Urinary bladder (tissue), 4 donors: ENCODE results near the gene CTNNA2. TPM values are rescaled to one million over a fixed set of nuclear protein-coding genes. Genes with fewer than 3 reads are reported as not detected.

ENCODE experiments used
- DNase-seq: peaks from one replicate; pipeline ENCODE4 v3.0.0-alpha.2; 2015; ENCODE audit errors: extremely low spot score
- H3K27ac ChIP-seq: one replicate; pipeline ENCODE4 v1.5.1; 2013; ENCODE audit warnings: low read depth, mild to moderate bottlenecking, moderate library complexity
- H3K36me3 ChIP-seq: one replicate; pipeline ENCODE4 v1.6.1; 2013; ENCODE audit warnings: mild to moderate bottlenecking, moderate library complexity; ENCODE audit not compliant: insufficient read depth
- H3K4me1 ChIP-seq: one replicate; pipeline ENCODE4 v1.6.1; 2013; ENCODE audit warnings: mild to moderate bottlenecking, moderate library complexity; ENCODE audit not compliant: insufficient read depth
- H3K4me3 ChIP-seq: one replicate; pipeline ENCODE4 v1.5.1; 2013; ENCODE audit warnings: low read depth, low read length
- WGBS: extraction: QIAGEN DNeasy Blood & Tissue Kit; methylation state at CpG from one replicate; pipeline ENCODE4 v1.1.7; 2013; 5-methylcytosine and 5-hydroxymethylcytosine counted together
- polyA plus RNA-seq: library from polyadenylated mRNA; stranded (reverse); fragments of 200-250 nt; gene quantifications from one replicate; pipeline ENCODE4 v1.2.3, GENCODE V29; 2013
- total RNA-seq: library from RNA; depleted of rRNA; stranded (reverse); fragments of >200 nt; gene quantifications from one replicate; pipeline ENCODE4 v1.2.3, GENCODE V29; 2014
- donor health status: healthy with polysubstance abuse.
- donor health status: healthy.

CTNNA2 gene
- total and polyA plus RNA-seq, 2 donors = 1.9 to 14.0 TPM

DNA sequence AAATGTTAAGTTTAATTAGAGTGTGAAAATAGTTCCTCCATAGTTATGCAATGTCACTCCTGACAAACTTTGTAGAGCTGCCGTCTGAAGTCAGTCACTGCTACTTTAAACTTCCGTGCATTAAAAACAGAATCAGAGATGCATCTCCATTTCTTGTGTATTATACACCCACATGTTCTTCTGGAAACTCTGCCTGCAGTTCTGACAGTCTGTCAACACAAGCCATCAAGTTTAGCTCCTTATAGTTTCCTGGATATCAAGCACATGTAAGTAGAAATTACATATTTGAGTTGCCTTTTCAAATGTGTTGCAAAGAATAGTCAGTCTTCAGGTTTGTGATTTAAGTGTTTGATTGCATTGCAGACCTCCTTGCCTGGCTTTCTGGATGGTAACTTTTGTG is 184.3 kb downstream of the CTNNA2 start:
- Histone ChIP-seq H3K36me3 (no peaks in the 10 kb centered on the region), H3K4me3 (no peak overlapping the region), H3K4me1 (no peaks in the 10 kb centered on the region), H3K27ac (no peak overlapping the region)
- WGBS = 85% methylated on average over 2 of the region's 2 CpGs
- DNase-seq = no peak

DNA sequence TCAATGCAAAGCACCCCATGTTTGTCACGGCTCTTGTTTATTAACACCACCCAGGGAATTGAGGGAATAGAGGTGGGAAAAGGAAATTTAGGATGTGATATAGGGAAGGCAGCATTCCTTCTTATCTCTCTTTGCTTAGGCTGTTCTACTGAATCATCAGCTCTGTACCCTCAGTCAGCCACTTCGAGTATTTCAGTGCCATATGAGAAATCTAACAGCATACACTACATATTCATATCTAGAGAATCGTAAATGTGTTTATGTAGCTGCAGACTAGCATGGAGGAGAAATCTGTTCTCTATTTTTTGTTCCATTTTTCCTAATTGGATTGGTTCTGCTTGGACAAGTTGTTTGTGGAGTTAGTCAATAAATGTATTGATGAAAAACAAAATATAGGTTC is 187.8 kb downstream of the CTNNA2 start:
- 47% methylated on average over 3 of the region's 3 CpGs for WGBS
- no peak overlapping the region for H3K27ac ChIP-seq
- DNase-seq = no peak

GRCh38 chr2:79702905-79703304 is 190.1 kb downstream of the CTNNA2 start:
- WGBS = 52% methylated on average over 1 of the region's 1 CpG

More for the DNA sequence above, 187.8 kb downstream of the CTNNA2 start:
- Histone ChIP-seq H3K36me3 (no peaks in the 10 kb centered on the region), H3K4me3 (no peak overlapping the region), H3K4me1 (no peaks in the 10 kb centered on the region)

GRCh38 chr2:79711098-79711497 is 198.2 kb downstream of the CTNNA2 start:
- DNase-seq = peak; percentile 2
- Histone ChIP-seq H3K4me1 (no peaks in the 10 kb centered on the region), H3K36me3 (no peaks in the 10 kb centered on the region), H3K27ac (no peak overlapping the region), H3K4me3 (no peak overlapping the region)

More at GRCh38 chr2:79702905-79703304, 190.1 kb downstream of the CTNNA2 start:
- no peaks in the 10 kb centered on the region for H3K36me3 ChIP-seq
- no peaks in the 10 kb centered on the region for H3K4me1 ChIP-seq
- H3K27ac ChIP-seq = no peak overlapping the region
- no peak for DNase-seq
- H3K4me3 ChIP-seq = no peak overlapping the region

GRCh38 chr2:79713131-79713785 is 200.4 kb downstream of the CTNNA2 start:
- H3K4me3 ChIP-seq = no peak overlapping the region
- WGBS = 52% methylated on average over 4 of the region's 4 CpGs
- H3K4me1 ChIP-seq = no peaks in the 10 kb centered on the region
- DNase-seq = no peak
- no peaks in the 10 kb centered on the region for H3K36me3 ChIP-seq
- H3K27ac ChIP-seq = no peak overlapping the region

- Histone ChIP-seq H3K36me3 (no peaks in the 10 kb centered on the region), H3K4me1 (no peaks in the 10 kb centered on the region), H3K4me3 (no peak overlapping the region), H3K27ac (no peak overlapping the region)
- WGBS = 91% methylated on average over 1 of the region's 1 CpG
- DNase-seq = no peak
Measured at GRCh38 chr2:79714283-79714682, 201.4 kb downstream of the CTNNA2 start.

DNA sequence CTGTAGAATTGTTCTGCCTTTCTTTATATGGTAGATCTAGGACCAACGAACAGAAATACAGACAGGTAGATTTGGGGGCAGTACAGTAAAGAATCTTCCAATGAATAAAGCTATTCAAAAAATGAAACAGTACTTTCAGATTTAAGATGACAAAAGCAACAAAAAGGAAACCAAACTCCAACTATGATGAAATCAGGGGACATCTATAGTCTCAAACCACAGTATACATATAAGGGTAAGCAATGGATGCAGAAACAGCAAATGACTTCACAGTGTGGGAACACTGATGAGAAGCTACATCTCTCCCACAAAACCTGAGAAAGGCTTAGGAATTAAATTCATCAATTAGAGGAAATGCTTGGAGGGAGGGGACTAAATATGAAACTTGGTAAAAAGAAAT is 202.5 kb downstream of the CTNNA2 start:
- no peaks in the 10 kb centered on the region for H3K4me1 ChIP-seq
- WGBS = 90% methylated on average over 1 of the region's 1 CpG
- no peaks in the 10 kb centered on the region for H3K36me3 ChIP-seq
- H3K4me3 ChIP-seq = no peak overlapping the region
- no peak for DNase-seq
- H3K27ac ChIP-seq = no peak overlapping the region

DNA sequence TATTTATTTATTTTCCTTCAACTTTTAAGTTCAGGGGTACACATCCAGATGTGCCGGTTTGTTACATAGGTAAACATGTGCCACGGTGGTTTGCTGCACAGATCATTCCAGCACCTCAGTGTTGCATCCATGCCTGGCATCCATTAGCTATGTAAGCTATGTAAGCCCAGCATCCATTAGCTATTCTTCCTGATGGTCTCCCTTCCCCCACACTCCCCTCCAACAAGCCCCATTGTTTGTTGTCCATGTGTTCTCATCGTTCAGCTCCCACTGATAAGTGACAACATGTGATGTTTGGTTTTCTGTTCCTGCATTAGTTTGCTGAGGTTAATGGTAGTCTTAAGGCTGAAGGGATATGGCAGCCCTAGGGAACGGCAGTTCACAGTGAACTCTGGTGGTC is 203.4 kb downstream of the CTNNA2 start:
- 67% methylated on average over 4 of the region's 4 CpGs for WGBS
- Histone ChIP-seq H3K4me1 (no peaks in the 10 kb centered on the region), H3K4me3 (no peak overlapping the region), H3K27ac (no peak overlapping the region), H3K36me3 (no peaks in the 10 kb centered on the region)
- no peak for DNase-seq

- Histone ChIP-seq H3K36me3 (no peaks in the 10 kb centered on the region), H3K4me3 (no peak overlapping the region), H3K27ac (no peak overlapping the region), H3K4me1 (no peaks in the 10 kb centered on the region)
- DNase-seq = no peak
- WGBS = 72% methylated on average over 5 of the region's 5 CpGs
Measured at GRCh38 chr2:79717364-79718007, 204.6 kb downstream of the CTNNA2 start.

- H3K4me3 ChIP-seq = no peak overlapping the region
- H3K27ac ChIP-seq = no peak overlapping the region
- no peaks in the 10 kb centered on the region for H3K4me1 ChIP-seq
- 78% methylated on average over 1 of the region's 1 CpG for WGBS
- H3K36me3 ChIP-seq = no peaks in the 10 kb centered on the region
- no peak for DNase-seq
Measured at GRCh38 chr2:79721061-79721460, 208.2 kb downstream of the CTNNA2 start.

DNA sequence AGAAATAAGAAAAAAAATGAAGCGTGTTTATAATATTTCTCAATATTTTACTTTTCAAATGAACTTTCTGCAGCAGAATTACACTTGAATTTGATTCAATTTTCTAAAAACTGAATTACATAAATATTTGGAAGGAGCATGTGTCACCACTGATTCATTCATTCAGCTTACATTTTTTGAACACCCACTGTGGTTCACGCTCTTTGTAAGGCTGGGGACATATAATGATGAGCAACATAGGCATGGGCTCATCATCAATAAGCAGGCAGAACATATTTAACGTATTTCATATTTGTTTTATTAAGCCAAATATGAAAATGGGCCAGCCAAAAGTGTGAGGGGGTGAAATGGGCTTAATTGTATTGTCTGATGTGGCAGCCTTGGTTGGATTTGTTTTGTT is 209.1 kb downstream of the CTNNA2 start:
- Histone ChIP-seq H3K36me3 (no peaks in the 10 kb centered on the region), H3K4me1 (no peaks in the 10 kb centered on the region), H3K27ac (no peak overlapping the region), H3K4me3 (no peak overlapping the region)
- no peak for DNase-seq
- 65% methylated on average over 3 of the region's 3 CpGs for WGBS

DNA sequence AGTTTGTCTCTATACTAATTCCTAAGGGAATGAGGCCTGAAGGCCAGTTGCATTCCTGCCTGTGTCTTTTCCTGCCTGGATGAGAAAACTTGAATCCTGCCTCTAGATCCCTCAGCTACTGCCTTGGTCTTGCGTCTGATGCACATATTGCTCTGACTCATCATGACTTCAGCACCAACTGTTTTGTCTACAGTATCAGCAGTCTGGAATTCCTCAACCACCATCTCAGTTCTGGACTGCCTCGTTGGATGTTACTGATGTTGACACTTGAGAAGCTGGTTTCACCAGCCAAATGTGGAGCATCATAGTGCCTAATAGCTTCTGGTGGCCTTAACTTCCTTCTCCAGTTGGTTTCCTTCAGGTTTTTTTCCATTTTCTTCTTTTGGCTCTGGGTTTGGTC is 211.0 kb downstream of the CTNNA2 start:
- H3K4me1 ChIP-seq = no peaks in the 10 kb centered on the region
- 63% methylated on average over 2 of the region's 2 CpGs for WGBS
- H3K36me3 ChIP-seq = no peaks in the 10 kb centered on the region
- no peak for DNase-seq
- no peak overlapping the region for H3K27ac ChIP-seq
- H3K4me3 ChIP-seq = no peak overlapping the region

DNA sequence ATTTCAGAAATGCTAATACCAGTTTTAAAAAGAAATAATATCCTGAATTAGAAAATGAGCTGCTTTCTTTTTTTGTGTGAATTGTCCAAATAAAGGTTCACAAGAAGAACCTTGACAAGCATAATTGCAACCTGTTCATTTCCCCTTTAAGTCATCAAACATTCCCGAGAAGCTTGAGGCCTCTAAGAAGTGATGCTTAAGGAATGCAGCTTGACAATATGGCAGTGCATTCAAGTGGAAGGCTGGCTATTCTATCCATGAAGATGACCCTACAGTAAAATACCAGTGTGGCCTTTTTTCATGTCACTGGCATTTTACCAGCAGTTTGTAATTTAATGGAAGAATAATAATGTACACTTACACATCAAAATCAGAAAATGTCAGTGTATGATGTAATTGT is 216.7 kb downstream of the CTNNA2 start:
- WGBS = 66% methylated on average over 1 of the region's 1 CpG
- DNase-seq = no peak
- Histone ChIP-seq H3K27ac (no peak overlapping the region), H3K4me3 (no peak overlapping the region), H3K36me3 (no peaks in the 10 kb centered on the region), H3K4me1 (no peaks in the 10 kb centered on the region)

DNA sequence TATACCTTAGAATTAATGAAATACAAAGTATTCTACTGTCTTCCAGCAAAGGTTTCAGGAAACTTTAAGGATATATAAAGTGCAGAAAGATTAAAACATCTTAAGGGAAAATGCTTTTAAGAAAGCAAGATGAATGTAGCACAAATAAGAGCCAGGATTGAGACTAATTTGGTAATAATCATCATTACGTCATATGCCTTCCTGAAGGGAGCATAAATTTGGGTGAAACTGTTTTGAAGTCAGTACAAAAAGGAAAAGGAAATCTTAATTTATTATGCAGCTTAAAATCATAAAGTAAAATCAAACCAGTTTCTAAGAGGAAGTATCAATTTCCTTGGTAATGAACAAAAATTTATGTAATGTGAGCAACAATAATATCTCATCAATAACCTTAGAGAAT is 221.7 kb downstream of the CTNNA2 start:
- Histone ChIP-seq H3K36me3 (no peaks in the 10 kb centered on the region), H3K27ac (no peak overlapping the region), H3K4me1 (no peaks in the 10 kb centered on the region), H3K4me3 (no peak overlapping the region)
- WGBS = 89% methylated on average over 1 of the region's 1 CpG
- no peak for DNase-seq
